NCI-H1694 treated with DMSO at 0.1 percent for 48 hours (cell line): ENCODE results near the gene DEF6.
"Not testable (repeated sequence)": the region's sequence is repeated elsewhere in the genome, so short reads cannot be mapped to it uniquely, and the experiment has no call there.

ENCODE experiments used
- DNase-seq: peaks from one replicate; lab custom pipeline; 2025; lab: John Stamatoyannopoulos, UW

The DEF6 gene

GRCh38 chr6:35280903-35281302 lies 16.7 kb upstream of the DEF6 start:
- DNase-seq: no peak

GRCh38 chr6:35282472-35282871 lies 15.1 kb upstream of the DEF6 start:
- no peak for DNase-seq

- DNase-seq: no peak
Measured at GRCh38 chr6:35283361-35283760, 14.3 kb upstream of the DEF6 start.

- DNase-seq: peak; percentile 8
Measured at GRCh38 chr6:35287671-35288396, 9.8 kb upstream of the DEF6 start.

- DNase-seq: no peak
Measured at GRCh38 chr6:35288834-35289233, 8.8 kb upstream of the DEF6 start.

- no peak for DNase-seq
Measured at GRCh38 chr6:35291491-35291890, 6.1 kb upstream of the DEF6 start.

- DNase-seq: no peak
Measured at GRCh38 chr6:35292494-35292893, 5.1 kb upstream of the DEF6 start.

- no peak for DNase-seq
Measured at GRCh38 chr6:35293681-35294080, 3.9 kb upstream of the DEF6 start.

- DNase-seq: no peak
Measured at GRCh38 chr6:35294308-35294945, 3.2 kb upstream of the DEF6 start.

GRCh38 chr6:35295036-35295435 lies 2.6 kb upstream of the DEF6 start:
- DNase-seq: no peak

- DNase-seq: no peak
Measured at GRCh38 chr6:35295521-35296315, 1.9 kb upstream of the DEF6 start.

GRCh38 chr6:35296931-35297600 lies 552 bp upstream of the DEF6 start:
- no peak for DNase-seq

- no peak for DNase-seq
Measured at GRCh38 chr6:35298625-35299140, 1.1 kb downstream of the DEF6 start.

GRCh38 chr6:35299674-35300073 lies 2.1 kb downstream of the DEF6 start:
- no peak for DNase-seq

GRCh38 chr6:35300848-35301247 lies 3.2 kb downstream of the DEF6 start:
- no peak for DNase-seq

GRCh38 chr6:35302604-35303241 lies 5.1 kb downstream of the DEF6 start:
- DNase-seq: no peak

GRCh38 chr6:35304299-35304698 lies 6.7 kb downstream of the DEF6 start:
- DNase-seq: no peak

GRCh38 chr6:35305117-35305516 lies 7.5 kb downstream of the DEF6 start:
- no peak for DNase-seq

GRCh38 chr6:35307138-35307537 lies 9.5 kb downstream of the DEF6 start:
- DNase-seq: not testable (repeated sequence)

- DNase-seq: not testable (repeated sequence)
Measured at GRCh38 chr6:35308543-35308942, 10.9 kb downstream of the DEF6 start.

GRCh38 chr6:35309611-35310264 lies 12.1 kb downstream of the DEF6 start:
- no peak for DNase-seq
